ENCODE measurements around the gene VPS13D.

DNA sequence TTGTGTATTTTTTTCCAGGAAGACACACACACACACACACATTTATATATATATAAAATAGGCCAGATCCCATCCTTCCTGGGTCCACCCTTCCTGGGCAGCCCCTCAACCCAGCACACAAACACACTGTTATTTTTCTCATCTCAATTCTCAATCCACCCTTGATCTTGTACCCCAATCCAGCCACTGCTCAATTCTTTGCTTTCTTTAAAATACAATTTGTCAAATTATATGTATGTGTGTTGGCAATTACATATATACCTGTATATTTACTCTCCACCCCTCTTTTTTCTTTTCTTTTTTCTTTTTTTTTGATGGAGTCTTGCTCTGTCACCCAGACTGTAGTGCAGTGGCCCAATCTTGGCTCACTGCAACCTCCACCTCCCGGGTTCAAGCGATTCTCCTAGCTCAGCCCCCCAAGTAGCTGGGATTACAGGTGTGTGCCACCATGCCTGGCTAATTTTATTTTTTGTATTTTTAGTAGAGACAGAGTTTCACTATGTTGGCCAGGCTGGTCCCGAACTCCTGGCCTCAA is 299.9 kb downstream of the VPS13D start:
- TF ChIP-seq POLR2A (IDR thresholded peaks at IDR 0.05; ENCODE audit: low read depth, low read length), result no peak
- TF ChIP-seq, protein P1, sequence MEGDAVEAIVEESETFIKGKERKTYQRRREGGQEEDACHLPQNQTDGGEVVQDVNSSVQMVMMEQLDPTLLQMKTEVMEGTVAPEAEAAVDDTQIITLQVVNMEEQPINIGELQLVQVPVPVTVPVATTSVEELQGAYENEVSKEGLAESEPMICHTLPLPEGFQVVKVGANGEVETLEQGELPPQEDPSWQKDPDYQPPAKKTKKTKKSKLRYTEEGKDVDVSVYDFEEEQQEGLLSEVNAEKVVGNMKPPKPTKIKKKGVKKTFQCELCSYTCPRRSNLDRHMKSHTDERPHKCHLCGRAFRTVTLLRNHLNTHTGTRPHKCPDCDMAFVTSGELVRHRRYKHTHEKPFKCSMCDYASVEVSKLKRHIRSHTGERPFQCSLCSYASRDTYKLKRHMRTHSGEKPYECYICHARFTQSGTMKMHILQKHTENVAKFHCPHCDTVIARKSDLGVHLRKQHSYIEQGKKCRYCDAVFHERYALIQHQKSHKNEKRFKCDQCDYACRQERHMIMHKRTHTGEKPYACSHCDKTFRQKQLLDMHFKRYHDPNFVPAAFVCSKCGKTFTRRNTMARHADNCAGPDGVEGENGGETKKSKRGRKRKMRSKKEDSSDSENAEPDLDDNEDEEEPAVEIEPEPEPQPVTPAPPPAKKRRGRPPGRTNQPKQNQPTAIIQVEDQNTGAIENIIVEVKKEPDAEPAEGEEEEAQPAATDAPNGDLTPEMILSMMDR (conservative IDR thresholded peaks at IDR 0.05; ENCODE audit: low read depth, low read length), result no peak
- no peak for TF ChIP-seq RCOR1 (IDR thresholded peaks at IDR 0.05; ENCODE audit: insufficient replicate concordance, low read length)
- TF ChIP-seq NFE2L2 (IDR thresholded peaks at IDR 0.05; ENCODE audit: low read depth, low read length), result no peak
- no peak for TF ChIP-seq CEBPB (IDR thresholded peaks at IDR 0.05; ENCODE audit: low read depth, low read length)
- TF ChIP-seq RFX5 (IDR thresholded peaks at IDR 0.05; ENCODE audit: low read depth, low read length), result no peak
- no peak for TF ChIP-seq MAZ (IDR thresholded peaks at IDR 0.05; ENCODE audit: borderline replicate concordance, low read depth, low read length)
- no peak for TF ChIP-seq FOS (IDR thresholded peaks at IDR 0.05; ENCODE audit: low read depth, low read length)
- TF ChIP-seq, protein P2, sequence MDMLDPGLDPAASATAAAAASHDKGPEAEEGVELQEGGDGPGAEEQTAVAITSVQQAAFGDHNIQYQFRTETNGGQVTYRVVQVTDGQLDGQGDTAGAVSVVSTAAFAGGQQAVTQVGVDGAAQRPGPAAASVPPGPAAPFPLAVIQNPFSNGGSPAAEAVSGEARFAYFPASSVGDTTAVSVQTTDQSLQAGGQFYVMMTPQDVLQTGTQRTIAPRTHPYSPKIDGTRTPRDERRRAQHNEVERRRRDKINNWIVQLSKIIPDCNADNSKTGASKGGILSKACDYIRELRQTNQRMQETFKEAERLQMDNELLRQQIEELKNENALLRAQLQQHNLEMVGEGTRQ (IDR thresholded peaks at IDR 0.05; ENCODE audit: low read depth, low read length), result no peak
- no peak for TF ChIP-seq RAD21 (IDR thresholded peaks at IDR 0.05; ENCODE audit: low read length)
- TF ChIP-seq SMC3 (IDR thresholded peaks at IDR 0.05; ENCODE audit: low read depth, low read length), result no peak
- no peak for TF ChIP-seq MXI1 (IDR thresholded peaks at IDR 0.05; ENCODE audit: borderline replicate concordance, low read depth, low read length)
- no peak for TF ChIP-seq BHLHE40 (IDR thresholded peaks at IDR 0.05; ENCODE audit: low read depth, low read length)
